Measurements from ENCODE around the gene ARHGEF7.

Gene ARHGEF7

DNA sequence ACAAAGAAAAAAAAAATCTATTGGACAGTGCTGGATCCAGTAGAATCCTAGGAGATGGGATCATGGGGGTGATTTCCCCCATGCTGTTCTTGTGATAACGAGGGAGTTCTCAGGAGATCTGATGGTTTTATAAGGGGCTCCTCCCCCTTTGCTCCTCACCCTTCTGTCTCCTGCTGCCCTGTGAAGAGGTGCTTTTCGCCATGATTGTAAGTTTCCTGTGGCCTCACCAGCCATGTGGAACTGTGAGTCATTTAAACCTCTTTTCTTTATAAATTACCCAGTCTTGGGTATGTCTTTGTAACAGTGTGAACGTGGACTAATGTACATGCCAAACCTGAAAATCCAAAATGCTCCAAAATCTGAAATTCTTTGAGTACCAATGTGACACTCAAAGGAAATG lies 45.5 kb downstream of the ARHGEF7 start:
- no peaks in the 10 kb centered on the region for H3K9me3 Mint-ChIP-seq
- H3K27me3 Mint-ChIP-seq = no peaks in the 10 kb centered on the region
- no peak overlapping the region for H3K4me3 Mint-ChIP-seq
- H3K4me1 Mint-ChIP-seq = peaks cover 29% of the 10 kb centered on the region
- DNase-seq = no peak
- CTCF ChIA-PET = interaction anchor here (1.3 kb wide), 1 partner anchor 64 kb away, joined by 3 read pairs; no protein-coding TSS in a partner anchor
- H3K27ac Mint-ChIP-seq = no peak overlapping the region
- peaks cover 58% of the 10 kb centered on the region for H3K36me3 Mint-ChIP-seq

DNA sequence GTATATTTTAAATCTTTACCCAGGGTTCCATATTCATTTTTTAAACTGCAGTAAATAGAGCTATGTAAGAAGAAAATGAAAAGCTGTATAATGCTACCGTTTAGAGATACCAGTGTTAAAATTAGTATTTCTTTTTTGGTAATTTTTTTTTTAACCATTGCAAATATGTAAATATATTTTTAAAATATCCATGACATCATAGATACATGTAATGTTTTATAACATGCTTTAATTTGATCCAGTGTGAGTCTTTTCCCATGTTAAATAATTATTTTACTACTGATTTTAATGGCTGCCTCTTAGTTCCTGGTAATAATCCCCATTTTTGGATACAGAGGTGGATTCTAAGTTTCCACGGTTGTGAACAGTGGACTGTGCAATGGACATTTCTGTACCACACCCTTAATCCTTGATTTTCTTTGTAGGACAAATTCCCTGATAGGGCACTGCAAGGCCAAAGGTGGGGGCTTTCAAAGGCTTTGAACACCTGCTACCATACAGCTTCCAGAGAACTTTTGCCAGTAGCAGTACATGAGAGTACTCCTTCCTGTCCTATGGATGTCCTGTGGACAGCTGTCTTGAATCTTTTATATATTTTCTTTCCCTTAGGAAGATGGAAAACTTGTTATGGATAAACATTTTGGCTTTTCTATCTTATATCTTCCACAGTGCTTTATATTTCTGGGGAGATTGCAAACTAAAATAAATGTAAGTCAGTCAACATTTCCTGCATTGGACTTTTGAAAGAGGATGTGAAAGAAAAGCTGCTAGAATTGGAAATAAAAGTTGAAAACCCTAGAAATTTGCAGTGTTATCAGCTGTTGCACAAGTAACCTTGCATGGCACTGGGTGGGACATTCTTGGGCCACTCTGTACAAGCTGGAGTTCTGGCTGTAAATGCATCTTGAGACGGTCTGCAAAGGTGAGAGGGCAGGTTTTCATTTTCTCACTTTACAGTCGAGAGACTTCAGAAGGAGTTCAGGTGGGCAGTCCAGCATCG lies 46.8 kb downstream of the ARHGEF7 start:
- no peak overlapping the region for H3K27ac Mint-ChIP-seq
- peaks cover 34% of the 10 kb centered on the region for H3K4me1 Mint-ChIP-seq
- no peak for DNase-seq
- H3K36me3 Mint-ChIP-seq = peaks cover 61% of the 10 kb centered on the region
- H3K9me3 Mint-ChIP-seq = no peaks in the 10 kb centered on the region
- CTCF ChIA-PET = interaction anchor here (1.3 kb wide), 1 partner anchor 63 kb away, joined by 3 read pairs; no protein-coding TSS in a partner anchor
- H3K27me3 Mint-ChIP-seq = no peaks in the 10 kb centered on the region
- H3K4me3 Mint-ChIP-seq = no peak overlapping the region

DNA sequence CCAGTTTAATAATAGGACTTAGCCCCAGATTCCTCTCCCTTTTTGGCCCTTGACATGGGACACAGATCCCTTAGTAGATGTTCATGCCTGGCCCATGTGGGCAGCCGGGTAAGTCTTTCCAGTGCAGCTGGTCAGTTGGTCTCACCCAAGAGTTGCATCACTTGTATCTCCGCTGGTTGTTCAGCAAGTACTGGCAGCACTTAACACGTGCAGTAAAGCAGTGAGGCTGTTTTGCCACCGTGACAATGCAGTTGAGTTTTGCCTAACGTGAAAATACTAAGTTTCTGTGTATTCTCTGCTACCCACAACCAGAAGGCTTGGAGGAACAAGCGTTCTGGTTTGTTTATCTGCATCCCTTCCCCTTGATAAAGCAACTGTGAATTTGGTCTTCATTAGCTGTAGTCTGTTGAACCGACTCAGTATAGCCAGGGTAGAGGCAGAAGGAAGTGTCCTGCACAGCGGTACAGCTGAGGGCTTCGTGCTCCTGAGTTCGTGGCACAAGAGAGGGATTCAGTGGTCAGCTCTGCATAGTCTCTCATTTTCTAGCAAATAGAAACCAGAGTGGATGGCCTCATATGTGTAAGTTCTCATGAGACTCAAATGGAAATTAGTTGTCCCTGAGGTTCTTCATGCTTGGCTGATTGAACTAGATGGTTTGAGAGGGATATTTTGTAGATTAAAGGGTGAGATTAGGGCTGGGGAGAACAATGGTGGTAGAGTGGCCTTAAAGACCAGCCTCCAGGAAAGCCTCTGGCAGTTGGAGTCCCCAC lies 50.3 kb downstream of the ARHGEF7 start:
- H3K4me1 Mint-ChIP-seq = peaks cover 31% of the 10 kb centered on the region
- peaks cover 4% of the 10 kb centered on the region for H3K9me3 Mint-ChIP-seq
- DNase-seq = no peak
- no peak overlapping the region for H3K4me3 Mint-ChIP-seq
- H3K27ac Mint-ChIP-seq = no peak overlapping the region
- peaks cover 67% of the 10 kb centered on the region for H3K36me3 Mint-ChIP-seq
- H3K27me3 Mint-ChIP-seq = no peaks in the 10 kb centered on the region
- CTCF ChIA-PET = interaction anchor here (1.0 kb wide), 1 partner anchor 98 kb away, joined by 3 read pairs; no protein-coding TSS in a partner anchor

DNA sequence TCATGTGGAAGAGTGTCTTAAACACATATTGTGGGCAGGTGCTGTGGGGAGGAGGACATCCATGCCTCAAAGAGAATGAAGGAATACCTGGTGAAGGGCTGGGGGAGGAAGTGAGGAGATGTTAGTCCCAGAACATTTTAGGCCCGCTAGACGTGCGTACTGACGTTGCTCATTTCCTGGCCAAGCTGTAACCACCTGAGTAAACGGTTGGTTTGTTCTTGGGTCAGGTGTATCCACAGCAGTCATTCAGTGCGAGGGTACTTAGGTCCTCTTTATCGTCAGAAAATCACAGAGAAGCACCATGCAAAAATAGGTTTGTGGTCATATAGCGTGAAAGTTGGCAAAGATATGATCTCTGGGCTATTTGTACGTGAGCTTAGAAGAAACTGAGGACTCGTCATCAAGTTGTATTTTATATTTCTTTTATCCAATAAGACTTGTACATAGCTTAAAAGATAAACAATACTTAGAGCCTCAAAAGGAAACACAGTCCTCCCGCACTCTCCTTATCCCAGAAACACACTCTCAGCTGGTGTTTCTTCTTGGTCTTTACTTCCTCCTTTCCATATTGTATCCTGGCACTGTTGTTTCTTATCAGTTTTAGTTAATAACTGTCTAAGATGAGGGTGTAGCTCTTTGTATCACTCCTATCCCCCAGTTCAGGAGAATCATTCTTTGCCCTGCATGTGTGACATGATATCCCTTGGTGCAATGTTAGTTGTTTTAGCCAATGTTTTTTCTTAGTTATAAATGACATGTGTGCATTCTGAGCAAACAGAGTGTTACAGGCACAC lies 52.0 kb downstream of the ARHGEF7 start:
- peak overlapping the region; percentile 57 for H3K27ac Mint-ChIP-seq
- peaks cover 4% of the 10 kb centered on the region for H3K9me3 Mint-ChIP-seq
- DNase-seq = no peak
- CTCF ChIA-PET = interaction anchor here (1.2 kb wide), 1 partner anchor 9 kb away, joined by 5 read pairs; no protein-coding TSS in a partner anchor
- H3K4me1 Mint-ChIP-seq = peaks cover 38% of the 10 kb centered on the region
- no peak overlapping the region for H3K4me3 Mint-ChIP-seq
- no peaks in the 10 kb centered on the region for H3K27me3 Mint-ChIP-seq
- H3K36me3 Mint-ChIP-seq = peaks cover 64% of the 10 kb centered on the region

DNA sequence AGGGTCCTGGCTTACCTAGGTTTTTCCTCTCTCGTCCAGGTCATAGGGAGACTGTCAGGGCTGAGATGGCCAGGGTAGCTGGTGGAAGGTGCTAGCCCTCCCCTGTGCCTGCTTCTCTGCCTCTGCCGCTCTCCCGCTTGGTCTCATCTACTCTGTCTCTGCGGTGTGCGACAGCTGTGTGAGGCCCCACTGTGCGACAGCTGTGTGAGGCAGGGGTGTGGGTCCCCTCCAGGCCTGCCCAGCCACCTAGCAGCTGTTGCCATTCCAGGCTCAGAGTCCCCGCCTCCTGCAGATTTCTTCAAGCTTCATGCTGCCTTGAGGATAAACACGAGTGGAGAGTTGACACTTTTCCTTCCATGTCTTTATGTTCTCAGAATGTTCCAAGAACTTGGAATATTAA lies 53.0 kb downstream of the ARHGEF7 start:
- Mint-ChIP-seq H3K27ac (no peak overlapping the region), H3K4me1 (peaks cover 44% of the 10 kb centered on the region), H3K4me3 (no peak overlapping the region), H3K9me3 (peaks cover 4% of the 10 kb centered on the region), H3K36me3 (peaks cover 61% of the 10 kb centered on the region), H3K27me3 (no peaks in the 10 kb centered on the region)
- no peak for DNase-seq
- CTCF ChIA-PET = no interaction called here

DNA sequence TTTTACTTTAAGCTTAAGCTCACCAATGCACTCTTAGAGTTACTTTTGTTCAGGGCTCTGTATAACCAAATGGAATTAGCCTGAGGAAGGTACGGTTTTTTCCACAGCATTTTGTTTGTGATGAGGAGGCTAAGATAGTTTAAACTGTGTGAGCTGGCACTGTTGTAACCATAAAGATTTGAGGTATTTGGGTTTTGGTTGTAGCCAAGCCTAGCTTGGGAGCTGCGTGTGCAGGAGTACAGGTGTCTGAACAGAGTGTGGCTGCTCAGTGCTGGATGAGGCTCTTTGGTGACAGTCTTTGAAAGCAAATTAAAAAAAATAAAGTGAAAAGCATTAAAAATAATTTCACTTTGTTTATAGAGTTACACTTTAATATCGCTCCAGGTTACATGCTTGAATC lies 56.0 kb downstream of the ARHGEF7 start:
- H3K27me3 Mint-ChIP-seq = no peaks in the 10 kb centered on the region
- no peak overlapping the region for H3K27ac Mint-ChIP-seq
- H3K36me3 Mint-ChIP-seq = peaks cover 77% of the 10 kb centered on the region
- H3K9me3 Mint-ChIP-seq = peaks cover 11% of the 10 kb centered on the region
- peaks cover 51% of the 10 kb centered on the region for H3K4me1 Mint-ChIP-seq
- CTCF ChIA-PET = no interaction called here
- no peak overlapping the region for H3K4me3 Mint-ChIP-seq
- DNase-seq = no peak

DNA sequence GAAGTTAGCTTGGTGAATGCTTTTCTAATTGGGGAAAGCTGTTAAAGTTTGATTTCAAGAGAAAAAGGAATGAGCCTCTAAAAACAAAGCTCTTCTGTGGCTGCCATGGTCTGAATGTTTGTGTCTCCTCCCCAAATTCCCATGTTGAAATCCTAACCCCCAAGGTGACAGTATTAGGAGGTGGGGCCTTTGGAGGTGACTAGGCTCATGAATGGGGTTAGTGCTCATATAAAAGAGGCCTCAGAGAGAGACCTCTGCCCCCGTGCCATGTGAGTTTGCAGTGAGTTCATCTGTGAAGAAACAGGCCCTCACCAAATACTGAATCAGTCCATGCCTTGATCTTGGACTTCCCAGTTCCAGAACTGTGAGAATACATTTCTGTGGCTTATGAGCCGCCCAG lies 56.5 kb downstream of the ARHGEF7 start:
- no peak for DNase-seq
- Mint-ChIP-seq H3K4me3 (no peak overlapping the region), H3K4me1 (peaks cover 51% of the 10 kb centered on the region), H3K9me3 (peaks cover 11% of the 10 kb centered on the region), H3K27ac (peak overlapping the region; percentile 52), H3K36me3 (peaks cover 78% of the 10 kb centered on the region), H3K27me3 (no peaks in the 10 kb centered on the region)
- CTCF ChIA-PET = no interaction called here

DNA sequence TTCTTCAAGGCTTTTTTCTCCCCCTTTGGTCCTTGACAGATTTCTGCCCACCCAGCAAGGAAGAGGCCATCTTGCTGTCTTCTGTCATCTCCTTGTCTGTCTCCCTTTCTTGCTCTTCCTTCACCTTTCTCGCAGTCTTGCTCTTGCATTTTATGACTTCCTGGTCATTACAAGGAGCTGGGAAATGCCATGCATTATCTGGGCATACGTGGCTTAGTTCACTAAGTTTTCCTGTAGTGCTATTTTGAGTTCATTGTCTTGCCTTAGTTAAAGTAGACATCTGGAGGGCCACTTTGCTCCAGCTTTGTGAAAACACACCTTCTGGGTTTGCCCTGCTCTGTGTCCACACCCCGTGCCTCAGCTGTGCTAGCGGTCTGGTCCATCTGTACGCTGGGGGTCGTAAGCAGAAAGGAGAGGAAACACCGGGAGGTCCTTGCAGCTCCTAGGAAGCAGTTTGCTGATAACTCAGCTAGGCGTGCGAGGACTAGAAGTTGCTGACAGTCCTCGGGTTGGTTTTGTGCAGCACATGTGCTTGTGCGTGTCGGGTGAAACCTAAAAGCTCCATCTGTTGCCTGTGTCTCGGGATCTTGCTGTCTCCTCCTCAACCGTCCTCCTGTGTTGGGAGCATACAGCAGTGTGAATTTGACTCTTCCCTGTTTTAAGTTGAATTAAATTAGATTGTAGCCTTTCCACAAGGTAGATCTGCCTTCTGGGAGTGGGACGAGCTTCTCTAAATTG lies 59.4 kb downstream of the ARHGEF7 start:
- Mint-ChIP-seq H3K4me1 (peaks cover 66% of the 10 kb centered on the region), H3K4me3 (no peak overlapping the region), H3K27ac (peak overlapping the region; percentile 35), H3K36me3 (peaks cover 73% of the 10 kb centered on the region), H3K27me3 (no peaks in the 10 kb centered on the region), H3K9me3 (peaks cover 7% of the 10 kb centered on the region)
- no peak for DNase-seq
- CTCF ChIA-PET = interaction anchor here (1.5 kb wide), 1 partner anchor 60 kb away, joined by 4 read pairs; no protein-coding TSS in a partner anchor

DNA sequence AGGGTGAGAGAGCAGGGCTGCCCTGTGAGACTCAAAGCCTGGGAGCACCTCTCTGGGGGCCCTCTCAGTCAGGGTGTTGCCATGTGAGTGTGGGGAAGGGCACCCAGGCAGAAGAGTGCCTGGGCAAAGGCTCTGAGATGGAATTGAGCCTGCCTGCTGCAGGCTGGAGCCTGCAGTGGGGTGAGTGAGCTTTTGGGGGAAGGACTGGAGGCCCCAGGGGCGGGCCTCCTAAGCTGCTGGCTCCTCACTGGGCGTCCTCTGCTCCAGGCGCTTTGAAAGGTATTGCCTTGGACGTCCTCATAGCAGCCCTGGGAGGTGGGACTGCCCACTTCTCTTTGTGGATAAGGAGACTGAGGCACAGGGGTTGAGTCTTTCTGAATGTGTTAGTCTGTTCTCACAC lies 60.3 kb downstream of the ARHGEF7 start:
- CTCF ChIA-PET = interaction anchor here (1.5 kb wide), 1 partner anchor 61 kb away, joined by 4 read pairs; no protein-coding TSS in a partner anchor
- peaks cover 72% of the 10 kb centered on the region for H3K4me1 Mint-ChIP-seq
- H3K27ac Mint-ChIP-seq = no peak overlapping the region
- peaks cover 76% of the 10 kb centered on the region for H3K36me3 Mint-ChIP-seq
- no peak for DNase-seq
- H3K9me3 Mint-ChIP-seq = peaks cover 7% of the 10 kb centered on the region
- no peaks in the 10 kb centered on the region for H3K27me3 Mint-ChIP-seq
- H3K4me3 Mint-ChIP-seq = no peak overlapping the region

DNA sequence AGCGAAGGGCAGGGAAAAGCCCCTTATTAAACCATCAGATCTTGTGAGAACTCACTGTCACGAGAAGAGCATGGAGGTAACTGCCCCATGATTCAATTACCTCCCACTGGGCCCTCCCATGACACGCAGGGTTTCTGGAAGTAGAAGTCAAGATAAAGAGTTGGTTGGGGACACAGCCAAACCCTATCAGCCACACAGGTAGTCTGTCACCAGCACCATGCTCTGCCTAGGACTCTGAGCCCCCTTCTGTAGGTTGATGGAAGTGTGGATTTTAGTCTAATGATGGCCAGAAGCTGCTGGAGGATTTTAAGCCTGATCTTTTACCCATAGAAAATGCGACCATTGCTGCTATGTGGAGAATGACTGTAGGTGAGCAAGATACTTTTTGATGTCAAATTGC lies 60.8 kb downstream of the ARHGEF7 start:
- Mint-ChIP-seq H3K27ac (peak overlapping the region; percentile 95), H3K27me3 (no peaks in the 10 kb centered on the region), H3K4me3 (no peak overlapping the region), H3K9me3 (peaks cover 7% of the 10 kb centered on the region), H3K36me3 (peaks cover 75% of the 10 kb centered on the region), H3K4me1 (peaks cover 78% of the 10 kb centered on the region)
- DNase-seq = no peak
- CTCF ChIA-PET = no interaction called here

DNA sequence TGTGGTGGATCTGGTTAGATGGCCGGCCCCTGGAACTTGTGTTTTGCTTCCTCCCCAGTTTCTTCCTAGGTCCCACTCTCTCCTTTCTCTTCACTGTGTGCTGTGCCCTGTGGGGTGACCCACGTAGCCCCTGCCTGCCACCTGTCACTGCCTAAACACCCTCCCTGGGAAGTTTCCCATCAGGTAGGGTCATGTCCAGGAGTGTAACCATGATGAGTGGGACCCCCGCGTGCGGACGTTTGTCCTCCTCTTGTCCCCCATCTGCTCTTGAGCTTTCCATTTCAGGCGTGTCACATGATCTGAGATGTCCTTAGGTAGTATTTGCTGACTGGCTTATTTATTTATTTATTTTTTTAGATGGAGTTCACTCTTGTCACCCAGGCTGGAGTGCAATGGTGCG lies 61.3 kb downstream of the ARHGEF7 start:
- CTCF ChIA-PET = interaction anchor here (2.1 kb wide), 1 partner anchor 13 kb away, joined by 10 read pairs; no protein-coding TSS in a partner anchor
- Mint-ChIP-seq H3K4me3 (no peak overlapping the region), H3K9me3 (peaks cover 7% of the 10 kb centered on the region), H3K36me3 (peaks cover 79% of the 10 kb centered on the region), H3K4me1 (peaks cover 79% of the 10 kb centered on the region), H3K27me3 (no peaks in the 10 kb centered on the region), H3K27ac (peak overlapping the region; percentile 95)
- DNase-seq = no peak

DNA sequence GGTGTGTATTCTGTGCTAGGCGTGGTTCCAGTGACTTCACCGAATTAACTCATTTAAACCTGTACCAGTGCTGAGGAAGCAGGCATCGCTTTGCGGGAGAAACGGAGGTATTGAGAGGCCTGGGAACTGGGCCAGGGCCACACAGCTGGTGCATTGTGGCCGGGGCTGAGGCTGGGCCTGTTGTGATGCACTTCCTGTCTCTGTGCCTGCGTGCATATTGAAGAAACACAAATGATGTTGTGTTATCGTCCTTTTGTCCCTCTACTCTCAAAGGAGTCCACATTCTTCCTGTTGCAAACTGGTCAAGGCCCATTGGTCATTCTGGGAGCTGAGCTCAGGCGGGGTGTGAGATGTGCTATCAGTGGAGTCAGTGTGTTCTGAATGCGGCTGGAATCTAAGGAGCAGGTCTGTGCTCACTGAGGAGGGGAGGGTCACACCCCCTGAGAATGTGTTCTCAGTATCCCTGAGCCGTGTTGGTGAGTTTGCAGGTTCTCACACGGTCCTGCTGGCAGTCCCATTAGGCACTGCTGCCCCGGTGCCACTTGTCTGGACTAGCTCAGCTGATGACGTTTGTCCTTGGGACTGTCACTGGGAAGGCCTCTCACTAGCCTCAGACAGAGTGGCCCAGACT lies 62.1 kb downstream of the ARHGEF7 start:
- Mint-ChIP-seq H3K36me3 (peaks cover 76% of the 10 kb centered on the region), H3K27me3 (no peaks in the 10 kb centered on the region), H3K27ac (peak overlapping the region; percentile 95), H3K9me3 (peaks cover 7% of the 10 kb centered on the region), H3K4me3 (peak overlapping the region; percentile 53), H3K4me1 (peaks cover 76% of the 10 kb centered on the region)
- CTCF ChIA-PET = interaction anchor here (1.0 to 2.1 kb wide), 2 partner anchors 12 to 36 kb away, joined by 3 to 10 read pairs; no protein-coding TSS in a partner anchor
- peak; percentile 66 for DNase-seq

DNA sequence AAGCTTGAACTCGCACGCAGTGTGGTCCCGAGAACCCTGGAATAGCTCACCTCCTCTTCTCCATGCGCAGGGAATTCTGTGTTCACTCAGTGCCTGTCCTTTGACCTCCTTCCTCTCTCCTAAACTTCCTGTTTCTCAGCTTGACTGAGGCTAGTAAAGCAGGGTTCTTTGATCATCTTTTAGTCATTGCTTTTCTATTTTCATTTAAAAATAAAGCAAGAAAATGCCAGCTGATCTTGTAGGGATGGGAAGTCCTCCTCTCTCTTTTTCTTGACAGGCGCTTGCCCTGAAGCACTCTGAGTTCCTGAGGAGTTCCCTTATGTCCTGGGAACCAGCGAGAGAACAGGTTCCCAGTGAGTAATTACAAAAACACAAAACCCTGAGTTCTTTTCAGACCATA lies 62.8 kb downstream of the ARHGEF7 start:
- Mint-ChIP-seq H3K27me3 (no peaks in the 10 kb centered on the region), H3K4me3 (no peak overlapping the region), H3K36me3 (peaks cover 76% of the 10 kb centered on the region), H3K4me1 (peaks cover 79% of the 10 kb centered on the region), H3K27ac (peak overlapping the region; percentile 95), H3K9me3 (peaks cover 7% of the 10 kb centered on the region)
- DNase-seq = no peak
- CTCF ChIA-PET = interaction anchor here (2.1 kb wide), 1 partner anchor 11 kb away, joined by 10 read pairs; no protein-coding TSS in a partner anchor
